Lower leg skin (tissue), 4 donors: Measurements from ENCODE around the gene SLC30A10. TPM values are rescaled to one million over a fixed set of nuclear protein-coding genes. Genes with fewer than 3 reads are reported as not detected.
"Not testable (repeated sequence)": the region's sequence is repeated elsewhere in the genome, so short reads cannot be mapped to it uniquely, and the experiment has no call there.

Experiments used
- DNase-seq, 2 donors: peaks; one replicate each; pipeline ENCODE4 v3.0.0-alpha.2; 2019; ENCODE audit warnings: low spot score in 2 of 2
- H3K4me3 ChIP-seq: fragments of 200-600 bp; sonication (generic); 2 replicates; pipeline ENCODE4 v1.5.1; 2017; ENCODE audit warnings: mild to moderate bottlenecking, low read depth; ENCODE audit not compliant: poor library complexity, severe bottlenecking
- POLR2A ChIP-seq, 2 donors: fragments of 450-650 bp; IDR thresholded peaks; one replicate each; pipeline ENCODE4 v1.6.1; 2016 to 2017; ENCODE audit warnings: antibody characterized with exemption in 2 of 2, mild to moderate bottlenecking in 1 of 2, moderate library complexity in 1 of 2
- WGBS, 2 donors: methylation state at CpG; one replicate each; pipeline ENCODE4 v1.1.5; 2018; 5-methylcytosine and 5-hydroxymethylcytosine counted together
- intact Hi-C: fragments of 100-400 bp; cut with DNase I; formaldehyde crosslinking; loops from one replicate; pipeline ENCODE4 v1.15.0; 2023; ENCODE audit warnings: low total_unique reads
- total RNA-seq, 4 donors: library from RNA; depleted of rRNA; stranded (reverse); fragments of >200 nt; gene quantifications; one replicate each; pipeline ENCODE4 v1.1.0, GENCODE V29; 2016
- TF ChIP-seq, protein P1 (sequence below), 3 donors: fragments of 450-650 bp; IDR thresholded peaks; one replicate each; pipeline ENCODE4 v1.5.1; 2016; ENCODE audit warnings: antibody characterized with exemption in 3 of 3, mild to moderate bottlenecking in 3 of 3, moderate library complexity in 2 of 3

Gene SLC30A10
- total RNA-seq, 4 donors from 2014 or later: 0.15 to 0.59 (median 0.44) TPM

DNA sequence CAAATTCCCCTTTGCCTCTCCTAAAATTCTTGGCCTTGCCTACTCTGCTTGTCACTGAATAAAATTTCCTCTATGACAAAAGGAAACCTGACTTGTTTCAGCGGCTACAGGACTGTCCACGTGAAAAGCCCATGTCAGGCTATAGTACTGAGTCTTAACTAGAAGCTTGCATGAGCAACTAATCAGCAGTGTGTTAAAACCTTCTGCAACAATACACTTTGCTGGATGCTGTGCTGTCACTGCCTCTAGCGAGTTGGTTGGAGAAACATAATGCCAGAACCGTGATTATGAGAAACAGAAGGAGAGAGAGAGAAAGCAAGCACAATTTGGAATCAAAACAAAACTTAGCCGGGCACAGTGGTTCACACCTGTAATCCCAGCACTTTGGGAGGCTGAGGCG, 25.7 kb upstream of the SLC30A10 start:
- H3K4me3 ChIP-seq: no peak overlapping the region
- DNase-seq: no peak
- WGBS, 2 donors: 76 to 84% methylated on average over 6 of the region's 6 CpGs
- intact Hi-C loops: no loop called here
- TF ChIP-seq POLR2A (IDR thresholded peaks at IDR 0.05): no peak
- TF ChIP-seq, protein P1, sequence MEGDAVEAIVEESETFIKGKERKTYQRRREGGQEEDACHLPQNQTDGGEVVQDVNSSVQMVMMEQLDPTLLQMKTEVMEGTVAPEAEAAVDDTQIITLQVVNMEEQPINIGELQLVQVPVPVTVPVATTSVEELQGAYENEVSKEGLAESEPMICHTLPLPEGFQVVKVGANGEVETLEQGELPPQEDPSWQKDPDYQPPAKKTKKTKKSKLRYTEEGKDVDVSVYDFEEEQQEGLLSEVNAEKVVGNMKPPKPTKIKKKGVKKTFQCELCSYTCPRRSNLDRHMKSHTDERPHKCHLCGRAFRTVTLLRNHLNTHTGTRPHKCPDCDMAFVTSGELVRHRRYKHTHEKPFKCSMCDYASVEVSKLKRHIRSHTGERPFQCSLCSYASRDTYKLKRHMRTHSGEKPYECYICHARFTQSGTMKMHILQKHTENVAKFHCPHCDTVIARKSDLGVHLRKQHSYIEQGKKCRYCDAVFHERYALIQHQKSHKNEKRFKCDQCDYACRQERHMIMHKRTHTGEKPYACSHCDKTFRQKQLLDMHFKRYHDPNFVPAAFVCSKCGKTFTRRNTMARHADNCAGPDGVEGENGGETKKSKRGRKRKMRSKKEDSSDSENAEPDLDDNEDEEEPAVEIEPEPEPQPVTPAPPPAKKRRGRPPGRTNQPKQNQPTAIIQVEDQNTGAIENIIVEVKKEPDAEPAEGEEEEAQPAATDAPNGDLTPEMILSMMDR (IDR thresholded peaks at IDR 0.05): no peak

DNA sequence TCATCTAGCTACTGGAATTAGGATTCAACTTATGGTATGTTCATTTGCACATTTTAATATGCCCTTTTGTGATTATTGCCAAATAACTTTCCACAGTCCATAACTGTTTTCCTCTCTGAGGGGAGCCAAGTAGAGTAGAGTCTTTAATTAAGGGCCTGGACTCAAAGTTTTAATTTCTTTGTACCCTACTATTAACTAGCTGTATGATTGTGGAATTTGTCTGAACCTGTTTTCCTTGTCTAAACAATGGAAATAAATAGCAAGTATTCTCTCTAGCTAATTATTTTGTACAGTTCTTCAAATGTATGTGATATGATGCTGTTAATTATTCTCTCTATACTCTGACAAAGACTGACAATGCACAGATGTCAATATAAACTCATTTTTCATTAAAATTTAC, 24.0 kb upstream of the SLC30A10 start:
- TF ChIP-seq, protein P1 (IDR thresholded peaks at IDR 0.05): no peak
- TF ChIP-seq POLR2A (IDR thresholded peaks at IDR 0.05): no peak
- intact Hi-C loops: no loop called here
- no peak overlapping the region for H3K4me3 ChIP-seq
- no peak for DNase-seq

DNA sequence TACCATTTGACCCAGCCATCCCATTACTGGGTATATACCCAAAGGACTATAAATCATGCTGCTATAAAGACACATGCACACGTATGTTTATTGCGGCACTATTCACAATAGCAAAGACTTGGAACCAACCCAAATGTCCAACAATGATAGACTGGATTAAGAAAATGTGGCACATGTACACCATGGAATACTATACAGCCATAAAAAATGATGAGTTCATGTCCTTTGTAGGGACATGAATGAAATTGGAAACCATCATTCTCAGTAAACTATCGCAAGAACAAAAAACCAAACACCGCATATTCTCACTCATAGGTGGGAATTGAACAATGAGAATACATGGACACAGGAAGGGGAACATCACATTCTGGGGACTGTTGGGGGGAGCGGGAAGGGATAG, 20.9 kb upstream of the SLC30A10 start:
- DNase-seq, intact Hi-C loops, H3K4me3 ChIP-seq: not testable (repeated sequence)
- 88 to 95% methylated on average over 5 of the region's 5 CpGs for WGBS, 2 donors

DNA sequence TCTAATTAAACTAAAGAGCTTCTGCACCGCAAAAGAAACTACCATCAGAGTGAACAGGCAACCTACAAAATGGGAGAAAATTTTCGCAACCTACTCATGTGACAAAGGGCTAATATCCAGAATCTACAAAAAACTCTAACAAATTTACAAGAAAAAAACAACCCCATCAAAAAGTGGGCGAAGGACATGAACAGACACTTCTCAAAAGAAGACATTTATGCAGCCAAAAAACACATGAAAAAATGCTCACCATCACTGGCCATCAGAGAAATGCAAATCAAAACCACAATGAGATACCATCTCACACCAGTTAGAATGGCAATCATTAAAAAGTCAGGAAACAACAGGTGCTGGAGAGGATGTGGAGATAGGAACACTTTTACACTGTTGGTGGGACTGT, 20.4 kb upstream of the SLC30A10 start:
- WGBS, 2 donors: 88 to 94% methylated on average over 3 of the region's 3 CpGs
- not testable (repeated sequence) for H3K4me3 ChIP-seq, DNase-seq

DNA sequence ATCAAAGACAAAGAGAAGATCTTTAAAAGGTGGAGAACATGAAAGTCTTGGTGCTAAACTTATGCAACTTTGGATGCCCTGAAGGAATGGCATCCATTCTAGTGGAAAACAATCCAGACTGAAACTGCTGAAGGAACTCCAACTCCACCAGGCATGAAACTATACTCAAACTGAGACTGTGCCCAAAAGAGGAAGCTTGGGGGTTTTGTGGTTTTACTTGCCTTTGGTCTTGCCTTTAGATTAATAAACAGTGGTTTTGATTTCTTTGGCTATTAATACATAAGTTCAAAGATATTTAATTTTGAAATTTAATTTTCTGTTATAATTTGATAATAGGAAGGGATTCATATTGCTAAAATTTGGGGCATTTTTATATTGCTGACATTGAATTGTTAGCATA, 17.4 kb upstream of the SLC30A10 start:
- DNase-seq: no peak
- TF ChIP-seq, protein P1 (IDR thresholded peaks at IDR 0.05): no peak
- TF ChIP-seq POLR2A (IDR thresholded peaks at IDR 0.05): no peak
- H3K4me3 ChIP-seq: no peak overlapping the region
- intact Hi-C loops: no loop called here

More for the DNA sequence above, 20.4 kb upstream of the SLC30A10 start:
- intact Hi-C loops: not testable (repeated sequence)

DNA sequence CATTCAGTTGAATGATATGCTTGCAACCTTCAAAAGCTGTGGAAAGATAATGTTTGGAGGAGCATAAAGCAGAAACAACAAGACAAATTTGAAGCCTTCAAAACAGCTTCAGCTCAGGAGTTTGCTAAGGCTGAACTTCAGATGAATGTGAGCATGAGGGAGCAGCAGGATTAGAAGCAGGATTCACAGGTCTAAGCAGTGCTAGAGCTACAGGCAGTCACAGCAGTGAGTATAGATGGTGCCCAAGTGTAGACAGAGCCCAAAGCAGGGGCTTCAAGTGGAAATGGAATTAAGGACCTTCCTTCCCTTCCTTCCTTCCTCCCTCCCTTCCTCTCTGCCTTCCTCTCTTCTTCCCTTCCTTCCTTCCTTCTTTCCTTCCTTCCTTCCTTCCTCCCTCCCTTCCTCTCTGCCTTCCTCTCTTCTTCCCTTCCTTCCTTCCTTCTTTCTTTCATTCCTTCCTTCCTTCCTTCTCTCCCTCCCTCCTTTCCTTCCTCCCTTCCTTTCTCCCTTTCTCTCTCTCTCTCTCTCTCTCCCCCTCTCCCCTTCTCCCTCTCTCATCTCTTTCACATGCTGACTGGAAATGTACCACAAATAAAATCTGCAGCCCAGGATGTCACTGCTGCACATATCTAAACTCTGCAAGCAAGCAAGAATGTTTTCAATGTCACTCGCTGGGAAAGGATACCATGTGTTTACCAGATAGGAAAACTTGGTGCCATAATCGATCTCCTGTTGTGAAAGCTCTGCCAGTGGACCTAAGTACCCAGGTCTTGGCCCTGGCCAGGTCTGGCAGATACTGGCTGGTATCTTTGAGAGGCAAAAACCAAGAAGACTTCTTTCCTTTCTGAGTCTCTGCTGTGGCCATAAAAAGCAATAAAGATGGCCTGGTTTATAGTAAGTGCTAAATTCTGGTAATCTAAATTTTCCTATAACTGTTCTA, 13.1 kb upstream of the SLC30A10 start:
- no peak for DNase-seq
- intact Hi-C loops: no loop called here
- 80 to 81% methylated on average over 2 of the region's 2 CpGs for WGBS, 2 donors
- H3K4me3 ChIP-seq: no peak overlapping the region
- TF ChIP-seq POLR2A (IDR thresholded peaks at IDR 0.05): no peak
- TF ChIP-seq, protein P1 (IDR thresholded peaks at IDR 0.05): no peak

DNA sequence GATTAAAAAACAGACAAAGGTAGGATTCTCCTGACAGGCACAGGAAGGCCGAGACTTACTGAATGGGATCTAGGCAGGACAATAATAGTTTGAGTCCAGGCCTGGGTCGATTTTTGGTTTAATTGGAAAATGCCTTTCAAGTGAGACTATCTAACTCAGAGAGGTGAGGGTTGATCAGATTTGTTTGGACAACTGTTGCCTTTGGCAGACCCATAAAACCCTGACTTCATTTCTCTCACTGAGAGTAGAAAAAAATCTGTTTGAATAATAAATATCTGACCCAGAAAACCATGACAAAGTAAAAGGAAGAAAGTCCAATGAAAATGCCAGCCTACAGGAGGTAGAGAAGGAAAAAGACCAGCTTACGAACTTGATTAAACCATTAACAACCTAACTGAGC, 12.3 kb upstream of the SLC30A10 start:
- TF ChIP-seq, protein P1 (IDR thresholded peaks at IDR 0.05): no peak
- no peak for TF ChIP-seq POLR2A (IDR thresholded peaks at IDR 0.05)
- no peak for DNase-seq
- no peak overlapping the region for H3K4me3 ChIP-seq
- intact Hi-C loops: no loop called here
- 67 to 68% methylated on average over 3 of the region's 3 CpGs for WGBS, 2 donors
